Activated CD8-positive, alpha-beta T cell treated with anti-CD3 and anti-CD28 coated beads for 36 hours (primary cell): ENCODE data around the gene CRTC2. TPM values are rescaled to one million over a fixed set of nuclear protein-coding genes. Genes with fewer than 3 reads are reported as not detected.
A peak's percentile ranks its signal among the peaks of the same experiment; 100 is the strongest.
"Not testable (repeated sequence)": the region's sequence is repeated elsewhere in the genome, so short reads cannot be mapped to it uniquely, and the experiment has no call there.

Experiments
- ATAC-seq: fragments of 200-7000 bp; cut with Tn5 transposase; one replicate; pipeline ENCODE4 v1.10.0; 2021; ENCODE audit warnings: mild to moderate bottlenecking, moderate library complexity
- CTCF ChIA-PET: fragments of 350-600 bp; sonication (Branson Sonifier 250); formaldehyde crosslinking; loops from one replicate; lab custom pipeline; 2021; ENCODE audit warnings: antibody characterized with exemption; lab: Charles Lee
- POLR2A ChIA-PET: fragments of 350-600 bp; sonication (Branson Sonifier 250); formaldehyde crosslinking; loops from one replicate; lab custom pipeline; 2021; ENCODE audit warnings: antibody characterized with exemption; lab: Charles Lee
- DNase-seq: peaks from one replicate; pipeline ENCODE4 v3.0.0-alpha.2; 2020
- H3K27ac Mint-ChIP-seq: one replicate; pipeline ENCODE4 v1.8.0; 2021; ENCODE audit warnings: mild to moderate bottlenecking, mixed read lengths
- H3K27me3 Mint-ChIP-seq: one replicate; pipeline ENCODE4 v1.8.0; 2021; ENCODE audit warnings: mixed read lengths
- H3K36me3 Mint-ChIP-seq: one replicate; pipeline ENCODE4 v1.8.0; 2021; ENCODE audit warnings: low read depth, mixed read lengths
- H3K4me1 Mint-ChIP-seq: one replicate; pipeline ENCODE4 v1.8.0; 2021; ENCODE audit warnings: low read depth, mixed read lengths
- H3K4me3 Mint-ChIP-seq: one replicate; pipeline ENCODE4 v1.8.0; 2021; ENCODE audit warnings: mild to moderate bottlenecking, moderate library complexity, mixed read lengths
- H3K9me3 Mint-ChIP-seq: one replicate; pipeline ENCODE4 v1.8.0; 2021; ENCODE audit warnings: mixed read lengths
- intact Hi-C: fragments of 100-400 bp; cut with micrococcal nuclease; formaldehyde crosslinking; loops from one replicate; pipeline ENCODE4 v1.10.0; 2022
- microRNA-seq: library from miRNA; unstranded; fragments of <30 nt; microRNA quantifications from one replicate; pipeline ENCODE4 v1.2.0, GENCODE V29; 2022; ENCODE audit warnings: borderline microRNAs expressed, borderline replicate concordance
- total RNA-seq, 2 experiments: library from RNA; stranded (reverse); gene quantifications; one replicate each; pipeline ENCODE4 v1.2.3, GENCODE V29; 2021
- TF ChIP-seq, protein P1 (sequence below): fragments of 200-600 bp; IDR thresholded peaks from one replicate; pipeline ENCODE4 v1.8.0; 2022; ENCODE audit warnings: antibody characterized with exemption, mild to moderate bottlenecking

The CRTC2 gene
- total RNA-seq, 2 experiments from 2014 or later: 67.3 to 71.8 TPM

DNA sequence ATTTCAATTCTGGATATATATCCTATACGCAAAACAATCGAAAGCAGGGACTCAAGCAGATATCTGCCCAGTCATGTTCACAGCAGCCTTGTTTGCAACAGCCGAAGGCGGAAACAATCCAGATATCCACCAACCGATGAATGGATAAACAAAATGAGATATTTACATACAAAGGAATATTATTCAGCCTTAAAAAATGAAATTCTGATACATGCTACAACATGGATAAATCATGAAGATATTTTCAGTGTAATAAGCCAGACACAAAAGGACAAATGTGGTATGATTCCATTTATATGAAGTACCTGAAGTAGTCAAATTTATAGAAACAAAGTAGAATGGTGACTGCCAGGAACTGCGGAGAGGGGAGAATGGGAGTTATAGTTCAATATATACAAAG lies 51.3 kb downstream of the CRTC2 start:
- peaks cover 4% of the 10 kb centered on the region for H3K9me3 Mint-ChIP-seq
- no peak for DNase-seq
- no peak overlapping the region for H3K4me3 Mint-ChIP-seq
- H3K36me3 Mint-ChIP-seq: peaks cover 29% of the 10 kb centered on the region
- ChIA-PET CTCF (no interaction called here), POLR2A (no interaction called here)
- peaks cover 41% of the 10 kb centered on the region for H3K4me1 Mint-ChIP-seq
- intact Hi-C loops: no loop called here
- ATAC-seq: no peak
- H3K27me3 Mint-ChIP-seq: no peaks in the 10 kb centered on the region
- H3K27ac Mint-ChIP-seq: peak overlapping the region; percentile 35
- TF ChIP-seq, protein P1, sequence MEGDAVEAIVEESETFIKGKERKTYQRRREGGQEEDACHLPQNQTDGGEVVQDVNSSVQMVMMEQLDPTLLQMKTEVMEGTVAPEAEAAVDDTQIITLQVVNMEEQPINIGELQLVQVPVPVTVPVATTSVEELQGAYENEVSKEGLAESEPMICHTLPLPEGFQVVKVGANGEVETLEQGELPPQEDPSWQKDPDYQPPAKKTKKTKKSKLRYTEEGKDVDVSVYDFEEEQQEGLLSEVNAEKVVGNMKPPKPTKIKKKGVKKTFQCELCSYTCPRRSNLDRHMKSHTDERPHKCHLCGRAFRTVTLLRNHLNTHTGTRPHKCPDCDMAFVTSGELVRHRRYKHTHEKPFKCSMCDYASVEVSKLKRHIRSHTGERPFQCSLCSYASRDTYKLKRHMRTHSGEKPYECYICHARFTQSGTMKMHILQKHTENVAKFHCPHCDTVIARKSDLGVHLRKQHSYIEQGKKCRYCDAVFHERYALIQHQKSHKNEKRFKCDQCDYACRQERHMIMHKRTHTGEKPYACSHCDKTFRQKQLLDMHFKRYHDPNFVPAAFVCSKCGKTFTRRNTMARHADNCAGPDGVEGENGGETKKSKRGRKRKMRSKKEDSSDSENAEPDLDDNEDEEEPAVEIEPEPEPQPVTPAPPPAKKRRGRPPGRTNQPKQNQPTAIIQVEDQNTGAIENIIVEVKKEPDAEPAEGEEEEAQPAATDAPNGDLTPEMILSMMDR: no peak

GRCh38 chr1:153906396-153906795 lies 52.0 kb downstream of the CRTC2 start:
- POLR2A ChIA-PET: interaction anchor here (1.0 kb wide), 1 partner anchor 16 kb away, joined by 3 read pairs; no protein-coding TSS in a partner anchor
- Mint-ChIP-seq H3K9me3 (peaks cover 2% of the 10 kb centered on the region), H3K27ac (peak overlapping the region; percentile 34), H3K27me3 (no peaks in the 10 kb centered on the region), H3K4me3 (no peak overlapping the region), H3K36me3 (peaks cover 27% of the 10 kb centered on the region), H3K4me1 (peaks cover 35% of the 10 kb centered on the region)
- ATAC-seq (no peak), DNase-seq (no peak)
- intact Hi-C loops: no loop called here
- TF ChIP-seq, protein P1: no peak
- CTCF ChIA-PET: no interaction called here

DNA sequence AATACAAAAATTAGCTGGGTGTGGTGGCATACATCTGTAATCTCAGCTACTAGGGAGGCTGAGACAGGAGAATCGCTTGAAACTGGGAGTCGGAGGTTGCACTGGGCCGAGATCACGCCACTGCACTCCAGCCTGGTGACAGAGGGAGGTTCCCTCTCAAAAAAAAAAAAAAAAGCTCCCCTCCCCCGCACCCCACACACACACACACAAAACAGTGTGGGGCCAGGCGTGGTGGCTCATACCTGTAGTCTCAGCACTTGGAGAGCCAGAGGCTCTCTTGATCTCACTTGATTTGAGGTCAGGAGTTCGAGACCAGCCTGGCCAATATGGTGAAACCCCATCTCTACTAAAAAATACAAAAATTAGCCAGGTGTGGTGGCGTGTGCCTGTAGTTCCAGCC lies 52.5 kb downstream of the CRTC2 start:
- peak overlapping the region; percentile 34 for H3K27ac Mint-ChIP-seq
- H3K4me1 Mint-ChIP-seq: peaks cover 32% of the 10 kb centered on the region
- CTCF ChIA-PET: interaction anchor here (1.5 kb wide), 1 partner anchor 78 kb away, joined by 5 read pairs; no protein-coding TSS in a partner anchor
- intact Hi-C loops, H3K27me3 Mint-ChIP-seq, H3K9me3 Mint-ChIP-seq, H3K4me3 Mint-ChIP-seq: not testable (repeated sequence)
- POLR2A ChIA-PET: interaction anchor here (0.5 to 1.7 kb wide), 3 partner anchors 15 to 100 kb away, joined by 3 read pairs; no protein-coding TSS in a partner anchor
- H3K36me3 Mint-ChIP-seq: peaks cover 27% of the 10 kb centered on the region
- ATAC-seq: peak; percentile 64
- DNase-seq: peak; percentile 28

DNA sequence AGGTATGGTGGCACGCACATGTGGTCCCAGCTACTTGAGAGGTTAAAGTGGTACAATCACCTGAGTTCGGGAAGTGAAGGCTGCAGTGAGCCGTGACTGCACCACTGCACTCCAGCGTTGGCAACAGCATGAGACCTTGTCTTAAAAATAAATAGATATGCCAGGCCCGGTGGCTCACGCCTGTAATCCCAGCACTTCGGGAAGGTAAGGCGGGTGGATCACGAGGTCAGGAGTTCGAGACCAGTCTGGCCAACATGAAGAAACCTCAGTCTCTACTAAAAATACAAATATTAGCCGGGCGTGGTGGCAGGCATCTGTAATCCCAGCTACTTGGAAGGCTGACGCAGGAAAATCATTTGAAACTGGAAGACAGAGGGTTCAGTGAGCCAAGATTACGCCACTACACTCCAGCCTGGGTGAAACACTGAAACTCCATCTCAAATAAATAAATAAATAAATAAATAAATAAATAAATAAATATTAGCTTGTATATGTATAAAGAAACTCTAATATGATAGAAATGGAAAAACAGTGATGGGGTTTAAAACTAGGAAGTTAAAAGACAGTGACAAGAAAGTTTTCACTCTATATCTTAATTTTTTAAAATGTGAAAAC lies 54.5 kb downstream of the CRTC2 start:
- no peak overlapping the region for H3K27ac Mint-ChIP-seq
- ATAC-seq (no peak), DNase-seq (no peak)
- peaks cover 35% of the 10 kb centered on the region for H3K4me1 Mint-ChIP-seq
- intact Hi-C loops: no loop called here
- peaks cover 2% of the 10 kb centered on the region for H3K9me3 Mint-ChIP-seq
- H3K27me3 Mint-ChIP-seq: no peaks in the 10 kb centered on the region
- peaks cover 34% of the 10 kb centered on the region for H3K36me3 Mint-ChIP-seq
- CTCF ChIA-PET: interaction anchor here (0.9 kb wide), 2 partner anchors 17 to 86 kb away, joined by 3 read pairs; no protein-coding TSS in a partner anchor
- TF ChIP-seq, protein P1: no peak
- H3K4me3 Mint-ChIP-seq: no peak overlapping the region
- POLR2A ChIA-PET: interaction anchor here (0.6 to 2.4 kb wide), 7 partner anchors 8 to 42 kb away, joined by 3 to 7 read pairs (median 5); partner anchors contain the start of gene GATAD2B

DNA sequence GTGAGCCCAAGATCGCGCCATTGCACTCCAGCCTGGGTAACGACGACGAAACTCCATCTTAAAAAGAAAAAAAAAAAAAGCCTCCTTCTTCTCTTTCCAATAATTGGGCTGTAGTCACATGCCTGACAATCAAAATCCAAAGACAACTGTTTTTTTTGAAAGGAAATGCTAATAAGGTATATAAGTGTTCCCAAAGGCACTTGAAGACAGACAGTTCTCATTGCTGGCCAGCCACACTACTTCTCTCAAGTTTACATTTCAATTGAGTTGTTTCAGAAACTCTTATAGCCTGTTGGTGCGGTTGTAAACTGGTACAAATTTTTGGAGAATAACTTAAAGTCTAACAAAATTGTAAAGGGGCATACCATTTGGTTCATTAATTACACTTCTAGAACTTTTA lies 58.9 kb downstream of the CRTC2 start:
- intact Hi-C loops: no loop called here
- ChIA-PET CTCF (interaction anchor here (1.2 kb wide), 1 partner anchor 24 kb away, joined by 3 read pairs; no protein-coding TSS in a partner anchor), POLR2A (no interaction called here)
- no peaks in the 10 kb centered on the region for H3K9me3 Mint-ChIP-seq
- peaks cover 22% of the 10 kb centered on the region for H3K36me3 Mint-ChIP-seq
- no peak overlapping the region for H3K4me3 Mint-ChIP-seq
- H3K27ac Mint-ChIP-seq: no peak overlapping the region
- no peak for ATAC-seq
- peaks cover 22% of the 10 kb centered on the region for H3K4me1 Mint-ChIP-seq
- TF ChIP-seq, protein P1: no peak
- DNase-seq: no peak
- H3K27me3 Mint-ChIP-seq: no peaks in the 10 kb centered on the region

Small RNAs within 50 kb of the gene (microRNA-seq; reads per million reads assigned to microRNA genes)
- 1.5 reads per million for gene MIR6737

Other genes with a start within 250 kb of the CRTC2 start
- 10 to 100 TPM; 45.0 to 45.5 TPM for gene INTS3, start 230.6 kb downstream of the CRTC2 start, total RNA-seq
- 1 to 10 TPM; 7.2 to 10.0 TPM for gene SLC27A3, start 183.2 kb downstream of the CRTC2 start, total RNA-seq
- gene GATAD2B, start 35.6 kb downstream of the CRTC2 start, total RNA-seq: 10 to 100 TPM; 59.5 to 59.8 TPM
- 100 to 1,000 TPM; 102 to 107 TPM for gene DENND4B, start 11.9 kb downstream of the CRTC2 start, total RNA-seq
- gene SLC39A1, start 4.9 kb upstream of the CRTC2 start, total RNA-seq: 10 to 100 TPM; 40.3 to 42.2 TPM
- gene CREB3L4, start 9.3 kb upstream of the CRTC2 start, total RNA-seq: 1 to 10 TPM; 8.3 to 8.8 TPM
- gene JTB, start 19.1 kb upstream of the CRTC2 start, total RNA-seq: 100 to 1,000 TPM; 151 to 153 TPM
- gene RAB13, start 27.7 kb upstream of the CRTC2 start, total RNA-seq: 10 to 100 TPM; 41.7 to 45.6 TPM
- 1,000 to 10,000 TPM; 1,638 to 1,644 TPM for gene RPS27, start 32.1 kb upstream of the CRTC2 start, total RNA-seq
- under 1 TPM in 1 of 2 experiments, not detected in 1; 0.07 TPM for gene NUP210L, start 196.5 kb upstream of the CRTC2 start, total RNA-seq
- 100 to 1,000 TPM; 591 to 597 TPM for gene TPM3, start 233.5 kb upstream of the CRTC2 start, total RNA-seq
- not detected for gene CFAP141, start 247.7 kb upstream of the CRTC2 start, total RNA-seq